CD4-positive, alpha-beta T cell treated with Interleukin-12 subunit alpha and Interleukin-12 subunit beta, for 1 hour (primary cell): ENCODE results near the gene DNAJC7.

Experiments used
- DNase-seq: peaks from one replicate; pipeline ENCODE4 v3.0.0-alpha.2; 2020

Gene DNAJC7

DNA sequence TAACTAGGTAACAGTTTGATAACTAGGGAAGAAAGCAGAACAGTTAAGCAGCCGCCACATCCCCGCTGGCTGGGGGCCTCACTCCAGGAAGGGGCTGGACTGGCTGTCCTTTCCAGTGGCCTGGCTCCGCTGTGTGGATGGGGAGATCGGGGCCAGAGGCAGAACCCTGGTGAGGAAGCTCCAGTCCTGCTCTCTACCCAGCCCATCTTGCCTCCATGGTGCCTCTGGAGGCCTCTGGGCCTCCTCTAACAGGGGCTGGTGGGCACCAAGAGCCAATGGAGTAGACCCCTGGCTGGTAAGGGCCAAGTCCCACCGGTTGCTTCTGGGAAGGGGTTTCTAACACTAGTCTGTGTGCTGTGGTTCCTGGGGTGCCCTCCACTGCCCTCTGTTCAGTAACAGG, 42.6 kb downstream of the DNAJC7 start:
- DNase-seq = no peak

DNA sequence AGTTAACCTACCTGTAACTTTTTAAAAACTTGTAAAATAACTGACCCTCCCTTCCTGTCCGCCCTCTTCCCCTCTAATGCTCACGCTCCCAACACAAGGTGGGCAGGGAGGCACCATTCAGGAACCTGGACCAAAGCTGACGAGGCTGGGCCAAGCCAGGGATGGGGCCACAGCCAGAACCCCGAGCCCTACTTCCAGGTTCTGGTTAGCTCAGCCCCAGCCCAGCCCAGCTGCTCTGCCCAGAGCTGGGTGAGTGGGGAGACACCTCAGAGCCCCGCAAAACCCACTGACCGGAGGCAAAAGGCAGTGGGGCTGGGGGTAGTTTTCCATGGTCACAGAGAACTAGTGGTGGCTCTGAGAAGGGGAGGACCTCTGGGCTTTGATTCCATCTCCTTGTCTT, 43.2 kb downstream of the DNAJC7 start:
- no peak for DNase-seq

- DNase-seq = no peak
Observed at GRCh38 chr17:41973408-41973811, 43.8 kb downstream of the DNAJC7 start.

DNA sequence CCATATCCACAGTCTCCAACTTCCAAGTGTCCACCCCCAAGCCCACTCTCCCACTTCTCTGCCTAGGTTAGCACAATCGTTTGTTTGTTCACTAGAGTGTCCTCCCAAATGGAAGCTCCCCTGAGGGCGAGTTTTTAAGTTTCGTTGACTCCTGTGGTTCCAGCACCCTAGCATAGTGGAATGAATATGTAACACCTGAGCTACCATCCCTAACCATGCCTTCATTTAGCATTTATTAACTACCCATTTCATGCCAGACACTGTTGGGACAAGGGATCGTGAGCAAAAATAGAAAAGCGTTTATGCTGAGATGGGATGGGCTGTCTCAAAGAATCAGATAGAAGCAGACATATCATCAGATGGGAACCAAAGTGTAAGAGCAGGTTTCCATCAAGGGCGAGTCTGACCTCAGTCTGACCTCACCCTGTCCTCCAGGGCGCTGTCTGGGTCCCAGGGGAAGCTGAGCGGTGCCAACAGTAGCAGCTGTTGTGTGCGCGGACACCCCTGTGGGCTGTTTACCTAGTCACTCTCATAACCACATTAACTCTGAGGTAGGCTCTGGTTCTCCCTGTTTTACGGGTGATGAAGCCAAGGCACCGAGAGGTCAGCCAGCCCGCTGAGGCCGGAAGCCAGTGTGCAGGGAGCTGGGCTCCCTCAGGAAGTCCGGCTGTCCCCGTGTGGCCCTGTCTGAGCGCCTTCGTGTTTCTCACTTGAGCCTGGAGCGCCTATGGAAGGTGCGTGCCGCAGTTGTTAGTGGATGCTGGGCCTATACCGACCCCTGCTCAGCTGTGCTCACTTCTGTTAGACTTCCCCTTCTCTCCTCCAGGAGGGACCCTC, 44.5 kb downstream of the DNAJC7 start:
- DNase-seq = no peak

GRCh38 chr17:41971721-41972523, 45.3 kb downstream of the DNAJC7 start:
- DNase-seq = no peak

DNA sequence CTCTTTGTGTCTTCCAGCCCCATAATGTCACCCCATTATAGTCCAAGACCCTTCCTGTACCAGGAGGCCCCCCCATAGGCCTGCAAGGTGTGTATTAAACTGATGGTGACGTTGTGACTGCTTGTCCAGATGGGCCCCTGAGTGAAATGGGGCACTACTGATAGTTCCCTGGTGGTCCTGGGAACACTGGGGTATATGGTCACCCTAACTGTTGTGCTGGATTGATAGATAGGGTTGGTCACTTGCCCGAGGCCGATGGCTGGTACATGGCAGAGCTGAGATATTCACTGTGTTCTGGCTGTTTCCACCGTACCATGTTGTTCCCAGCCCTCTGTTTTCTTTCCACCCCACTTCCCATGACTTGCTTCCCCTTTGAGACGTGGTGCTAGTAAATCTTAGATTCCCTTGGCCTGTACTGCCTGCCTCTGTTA, 46.3 kb downstream of the DNAJC7 start:
- no peak for DNase-seq

DNA sequence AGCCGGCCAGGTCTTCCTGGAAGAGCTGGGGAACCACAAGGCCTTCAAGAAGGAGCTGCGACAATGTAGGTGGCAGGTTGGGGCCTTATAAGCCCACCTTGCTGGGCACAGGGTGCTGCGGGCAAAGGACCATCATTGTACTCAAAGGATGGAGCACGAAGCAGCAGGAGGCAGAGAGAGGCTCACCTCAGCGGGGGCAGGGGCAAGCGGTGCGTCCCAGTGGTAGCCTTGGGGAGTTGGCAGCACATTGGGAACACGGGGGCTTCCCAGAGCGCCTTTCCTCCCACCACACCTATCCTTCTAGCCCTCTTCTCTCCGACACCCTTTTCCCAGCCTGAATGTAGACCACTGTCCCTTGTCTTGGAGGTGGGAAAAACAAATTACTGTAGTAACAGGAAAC, 48.6 kb downstream of the DNAJC7 start:
- no peak for DNase-seq

DNA sequence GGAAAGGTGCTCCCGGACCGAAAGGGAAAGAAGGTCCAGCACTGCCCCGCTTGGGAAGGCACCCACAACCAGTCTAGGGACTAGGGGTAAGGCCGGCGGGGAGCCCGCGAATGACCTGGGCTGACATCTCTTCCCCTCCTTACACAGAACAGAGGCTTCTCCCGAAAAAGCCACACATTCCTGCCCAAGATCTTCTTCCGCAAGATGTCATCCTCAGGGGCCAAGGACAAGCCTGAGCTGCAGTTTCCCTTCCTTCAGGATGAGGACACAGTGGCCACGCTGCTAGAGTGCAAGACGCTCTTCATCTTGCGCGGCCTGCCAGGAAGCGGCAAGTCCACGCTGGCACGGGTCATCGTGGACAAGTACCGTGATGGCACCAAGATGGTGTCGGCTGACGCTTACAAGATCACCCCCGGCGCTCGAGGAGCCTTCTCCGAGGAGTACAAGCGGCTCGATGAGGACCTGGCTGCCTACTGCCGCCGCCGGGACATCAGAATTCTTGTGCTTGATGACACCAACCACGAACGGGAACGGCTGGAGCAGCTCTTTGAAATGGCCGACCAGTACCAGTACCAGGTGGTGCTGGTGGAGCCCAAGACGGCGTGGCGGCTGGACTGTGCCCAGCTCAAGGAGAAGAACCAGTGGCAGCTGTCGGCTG, 49.2 kb downstream of the DNAJC7 start:
- DNase-seq = no peak

GRCh38 chr17:41967141-41967920, 49.9 kb downstream of the DNAJC7 start:
- DNase-seq = peak; percentile 41

GRCh38 chr17:41966463-41967140, 50.6 kb downstream of the DNAJC7 start, which contains the start of gene CNP:
TSS of gene CNP (plus strand) at chr17:41966795. CDS start at chr17:41966885, 90 bp downstream.
- peak; percentile 93 for DNase-seq

DNA sequence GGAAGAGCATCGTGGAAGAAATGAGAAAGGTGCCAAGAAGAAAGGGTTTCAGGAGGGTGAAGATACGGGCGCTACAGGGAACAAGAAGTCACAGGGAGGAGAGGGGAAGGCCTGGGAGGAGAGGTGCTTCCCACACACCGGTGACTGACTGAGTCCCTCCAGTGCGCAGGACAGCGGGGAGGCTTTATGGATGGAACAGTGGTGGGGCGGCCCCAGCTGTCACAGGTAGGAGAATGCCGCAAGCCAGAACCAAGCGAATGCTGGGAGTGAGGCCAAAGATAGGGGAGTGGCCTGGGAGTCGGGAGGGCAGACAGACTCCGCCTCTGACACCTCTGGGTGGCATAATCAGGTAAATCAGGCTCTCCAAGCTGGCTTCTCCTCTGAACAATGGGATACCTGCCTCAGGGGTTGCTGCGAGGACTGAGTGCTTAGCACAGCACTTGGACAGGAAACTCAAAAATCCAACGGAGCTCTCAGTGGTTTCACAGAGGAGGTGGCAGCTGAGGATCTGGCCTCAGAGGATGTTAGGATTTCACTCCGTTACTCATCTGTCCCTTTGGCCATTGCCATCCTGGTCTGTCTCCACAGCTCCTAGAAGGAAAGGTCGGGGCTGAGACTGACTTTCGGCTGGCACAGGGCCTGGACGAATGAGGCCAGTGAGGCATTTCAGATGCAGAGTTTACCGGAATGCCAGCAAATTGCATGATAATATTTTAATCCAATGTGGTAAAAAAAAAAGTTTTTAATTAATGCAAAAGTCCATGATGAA, 51.4 kb downstream of the DNAJC7 start:
- DNase-seq = peak; percentile 78

DNA sequence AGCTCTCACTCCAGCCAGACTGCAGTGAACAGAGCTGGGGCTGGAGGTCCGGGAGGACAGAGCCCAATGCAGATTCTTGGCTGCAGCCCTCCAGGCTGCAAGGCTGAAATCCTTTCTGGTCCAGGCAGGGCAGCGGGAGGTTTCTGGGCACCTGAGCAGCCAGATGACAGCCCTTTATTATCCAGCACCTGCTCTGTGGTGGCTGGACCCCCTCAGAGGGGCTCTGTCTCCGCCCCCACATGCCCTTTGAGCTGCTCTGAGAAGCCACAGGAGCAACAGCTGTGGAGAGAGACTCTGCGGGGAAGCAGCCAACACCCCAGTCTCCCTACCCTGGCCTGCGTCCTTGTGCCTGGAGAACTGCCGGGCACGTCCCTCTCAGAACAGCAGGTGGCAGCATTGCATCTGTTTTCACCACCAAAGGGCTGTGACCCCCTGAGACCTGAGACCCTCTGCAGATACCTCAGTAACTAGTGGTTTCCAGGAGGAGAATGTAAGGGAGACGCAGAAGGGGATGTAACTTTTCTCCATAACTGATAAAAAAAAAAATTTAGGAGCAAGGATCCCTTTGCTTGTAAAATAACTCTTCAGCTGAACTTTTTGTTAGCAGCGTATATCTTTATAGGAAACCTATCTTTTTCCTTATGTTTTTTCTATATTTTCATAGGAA, 54.3 kb downstream of the DNAJC7 start:
- DNase-seq = peak; percentile 76

GRCh38 chr17:41962111-41962510, 55.1 kb downstream of the DNAJC7 start:
- DNase-seq = no peak

DNA sequence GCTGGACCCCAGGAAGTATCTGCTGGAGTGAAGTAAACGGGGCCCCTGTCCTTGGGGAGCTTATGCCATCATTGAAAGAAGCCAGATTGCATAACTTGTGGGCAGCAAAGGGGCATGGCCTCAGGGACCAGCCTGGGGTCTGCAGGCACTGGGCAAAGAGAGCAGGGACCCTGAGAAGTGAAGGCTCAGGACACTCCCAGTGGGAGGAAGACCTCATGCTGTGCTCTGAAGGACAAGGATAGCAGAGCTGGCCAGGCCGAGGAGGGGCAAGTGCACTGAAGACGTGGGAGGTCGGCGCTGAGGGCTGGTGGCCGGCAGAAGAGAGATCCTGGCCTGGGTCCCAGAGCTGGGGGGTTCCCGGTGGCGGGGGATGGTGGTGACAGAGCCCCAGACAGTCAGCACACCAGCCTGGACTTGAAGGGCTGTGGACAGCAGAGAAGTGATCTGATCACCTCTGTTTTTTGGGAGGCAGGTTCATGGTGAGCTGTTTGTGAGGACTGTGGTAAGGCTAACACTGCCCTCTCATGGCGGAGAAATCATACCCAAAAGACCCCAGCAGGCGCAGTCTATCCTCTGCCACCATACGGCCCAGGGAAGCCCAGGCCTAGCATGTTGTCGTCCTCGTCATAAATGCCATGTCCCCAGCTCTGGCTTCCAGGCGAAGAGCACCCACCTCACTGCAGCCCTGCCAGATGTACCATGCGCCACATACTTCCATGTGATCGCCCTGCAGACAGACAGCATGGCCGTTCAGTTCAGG, 57.7 kb downstream of the DNAJC7 start:
- no peak for DNase-seq

GRCh38 chr17:41959030-41959335, 58.3 kb downstream of the DNAJC7 start:
- DNase-seq = no peak

GRCh38 chr17:41957869-41958439, 59.3 kb downstream of the DNAJC7 start:
- DNase-seq = no peak

DNA sequence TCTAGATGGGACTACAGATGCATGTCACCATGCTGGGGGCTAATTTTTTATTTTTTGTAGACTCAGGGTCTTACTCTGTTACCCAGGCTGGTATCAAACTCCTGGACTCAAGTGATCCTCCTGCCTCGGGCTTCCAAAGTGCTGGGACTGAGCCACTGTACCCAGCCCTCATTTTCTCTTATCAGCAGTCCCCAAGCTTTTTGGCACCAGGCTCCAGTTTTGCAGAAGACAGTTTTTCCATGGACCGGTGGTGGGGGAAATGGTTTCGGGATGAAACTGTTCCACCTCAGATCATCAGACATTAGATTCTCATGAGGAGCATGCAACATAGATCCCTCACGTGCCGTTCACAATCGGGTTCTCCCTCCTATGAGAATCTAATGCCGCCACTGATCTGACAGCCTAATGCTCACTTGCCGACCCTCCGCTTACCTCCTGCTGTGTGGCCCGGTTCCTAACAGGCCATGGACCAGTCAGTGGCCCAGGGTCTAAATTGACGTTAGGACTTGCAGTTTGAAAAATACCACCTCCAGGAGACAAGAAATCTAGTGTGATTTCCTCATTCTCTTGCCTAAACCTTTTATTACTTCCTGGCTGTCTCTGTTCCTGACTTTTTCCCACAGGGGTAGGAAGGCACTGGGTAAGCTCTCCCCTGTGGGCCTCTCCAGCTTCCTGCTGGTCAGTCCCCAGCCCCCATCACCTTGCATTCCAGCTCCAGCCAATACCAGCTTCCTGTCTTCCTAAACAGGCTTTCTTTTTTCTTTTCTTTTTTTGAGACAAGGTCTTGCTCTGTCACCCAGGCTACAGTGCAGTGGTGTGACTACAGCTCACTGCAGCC, 60.0 kb downstream of the DNAJC7 start:
- no peak for DNase-seq

DNA sequence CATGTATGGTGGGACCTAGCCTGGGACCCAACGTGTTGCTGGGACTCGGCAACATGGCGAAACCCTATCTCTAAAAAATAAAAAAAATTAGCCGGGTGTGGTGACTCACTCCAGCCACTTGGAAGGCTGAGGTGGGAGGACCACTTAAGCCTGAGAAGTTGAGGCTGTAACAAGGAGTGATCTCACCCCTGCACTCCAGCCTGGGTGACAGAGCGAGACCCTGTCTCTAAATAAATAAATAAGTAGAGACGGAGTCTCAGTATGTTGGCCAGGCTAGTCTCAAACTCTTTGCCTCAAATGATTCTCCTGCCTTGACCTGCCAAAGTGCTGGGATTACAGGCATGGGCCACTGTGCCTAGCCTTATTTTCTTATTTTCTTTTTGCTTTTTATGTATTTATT, 60.7 kb downstream of the DNAJC7 start:
- no peak for DNase-seq
